ENCODE results near the gene SLN.

Gene SLN

GRCh38 chr11:107678632-107678971, 33.3 kb downstream of the SLN start:
- H3K9me3 Mint-ChIP-seq: no peaks in the 10 kb centered on the region
- H3K4me3 Mint-ChIP-seq: no peak overlapping the region
- no peak overlapping the region for H3K27ac Mint-ChIP-seq
- peaks cover 6% of the 10 kb centered on the region for H3K4me1 Mint-ChIP-seq
- H3K36me3 Mint-ChIP-seq: no peaks in the 10 kb centered on the region
- peaks cover 7% of the 10 kb centered on the region for H3K27me3 Mint-ChIP-seq
- no peak for ATAC-seq

- Mint-ChIP-seq H3K4me3 (no peak overlapping the region), H3K9me3 (no peaks in the 10 kb centered on the region), H3K27ac (no peak overlapping the region), H3K4me1 (peaks cover 6% of the 10 kb centered on the region), H3K27me3 (peaks cover 7% of the 10 kb centered on the region), H3K36me3 (no peaks in the 10 kb centered on the region)
- ATAC-seq: no peak
Measured at GRCh38 chr11:107677924-107678631, 33.8 kb downstream of the SLN start.

- no peak for ATAC-seq
- no peak overlapping the region for H3K4me3 Mint-ChIP-seq
- no peaks in the 10 kb centered on the region for H3K4me1 Mint-ChIP-seq
- no peak overlapping the region for H3K27ac Mint-ChIP-seq
- no peaks in the 10 kb centered on the region for H3K9me3 Mint-ChIP-seq
- peaks cover 21% of the 10 kb centered on the region for H3K27me3 Mint-ChIP-seq
- H3K36me3 Mint-ChIP-seq: no peaks in the 10 kb centered on the region
Measured at GRCh38 chr11:107676336-107677057, 35.4 kb downstream of the SLN start.

DNA sequence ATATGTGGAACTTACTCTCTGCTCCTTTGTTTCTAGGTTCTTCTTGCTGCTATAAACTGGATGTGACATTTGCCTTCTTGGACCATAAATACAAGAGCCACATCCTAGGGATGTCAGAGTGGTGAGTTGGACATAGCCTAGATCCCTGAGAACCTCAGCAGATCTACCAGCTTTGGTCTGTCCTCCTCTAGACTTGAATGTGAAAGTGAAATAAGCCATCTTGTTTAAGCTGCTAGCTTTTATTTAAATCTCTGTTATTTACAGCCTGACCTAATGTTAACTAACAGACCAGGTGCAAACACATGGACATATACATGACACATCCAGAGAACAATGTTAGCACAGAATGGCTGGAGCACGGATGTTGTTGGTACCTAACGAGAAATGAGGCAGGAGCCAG, 36.0 kb downstream of the SLN start:
- H3K4me3 Mint-ChIP-seq: no peak overlapping the region
- H3K27ac Mint-ChIP-seq: no peak overlapping the region
- no peaks in the 10 kb centered on the region for H3K4me1 Mint-ChIP-seq
- no peak for ATAC-seq
- H3K9me3 Mint-ChIP-seq: no peaks in the 10 kb centered on the region
- H3K36me3 Mint-ChIP-seq: no peaks in the 10 kb centered on the region
- H3K27me3 Mint-ChIP-seq: peaks cover 24% of the 10 kb centered on the region

GRCh38 chr11:107669893-107670601, 41.8 kb downstream of the SLN start:
- Mint-ChIP-seq H3K4me3 (no peak overlapping the region), H3K4me1 (no peaks in the 10 kb centered on the region), H3K36me3 (no peaks in the 10 kb centered on the region), H3K27ac (no peak overlapping the region), H3K9me3 (no peaks in the 10 kb centered on the region), H3K27me3 (peaks cover 18% of the 10 kb centered on the region)
- ATAC-seq: no peak

GRCh38 chr11:107669191-107669740, 42.6 kb downstream of the SLN start:
- no peaks in the 10 kb centered on the region for H3K4me1 Mint-ChIP-seq
- H3K27ac Mint-ChIP-seq: no peak overlapping the region
- peaks cover 24% of the 10 kb centered on the region for H3K27me3 Mint-ChIP-seq
- ATAC-seq: no peak
- H3K36me3 Mint-ChIP-seq: no peaks in the 10 kb centered on the region
- H3K9me3 Mint-ChIP-seq: no peaks in the 10 kb centered on the region
- no peak overlapping the region for H3K4me3 Mint-ChIP-seq

DNA sequence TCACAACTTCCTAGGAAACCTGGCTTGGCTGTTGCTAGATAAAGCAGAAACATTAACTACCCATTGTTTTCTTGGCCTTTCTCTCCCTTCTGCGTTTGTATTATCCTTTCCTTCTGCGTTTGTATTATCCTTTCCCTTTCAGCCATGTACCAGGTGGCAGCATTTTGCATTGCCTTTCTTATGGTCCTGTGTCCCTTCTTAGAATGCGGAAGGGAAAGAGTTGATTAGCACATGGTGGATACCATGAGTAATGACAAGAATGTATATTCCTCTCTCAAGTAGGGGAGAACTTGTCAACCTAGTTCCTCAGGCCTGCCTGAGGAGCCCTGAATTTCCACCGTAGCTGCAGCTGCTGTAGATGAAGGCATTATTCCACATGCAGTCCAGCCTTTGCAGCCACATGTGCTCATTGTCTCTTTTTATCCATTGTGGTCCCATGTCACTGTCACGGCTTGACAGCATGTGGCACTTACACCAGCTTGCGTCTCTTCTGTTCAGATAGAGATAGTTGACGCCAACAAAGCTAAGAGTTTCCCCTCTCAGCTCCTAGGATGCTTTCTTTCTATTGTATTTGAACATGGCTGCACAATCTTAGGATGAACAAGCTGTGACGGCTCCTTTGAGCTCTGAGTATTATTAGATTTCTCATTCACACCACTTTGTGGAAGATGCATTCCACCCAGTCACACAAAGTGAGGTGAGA, 44.8 kb downstream of the SLN start:
- no peaks in the 10 kb centered on the region for H3K9me3 Mint-ChIP-seq
- H3K4me1 Mint-ChIP-seq: no peaks in the 10 kb centered on the region
- ATAC-seq: no peak
- peaks cover 21% of the 10 kb centered on the region for H3K27me3 Mint-ChIP-seq
- no peak overlapping the region for H3K27ac Mint-ChIP-seq
- H3K4me3 Mint-ChIP-seq: no peak overlapping the region
- no peaks in the 10 kb centered on the region for H3K36me3 Mint-ChIP-seq

GRCh38 chr11:107665018-107665417, 46.8 kb downstream of the SLN start:
- Mint-ChIP-seq H3K36me3 (no peaks in the 10 kb centered on the region), H3K4me1 (no peaks in the 10 kb centered on the region), H3K9me3 (no peaks in the 10 kb centered on the region), H3K27me3 (peaks cover 11% of the 10 kb centered on the region), H3K4me3 (no peak overlapping the region), H3K27ac (no peak overlapping the region)
- no peak for ATAC-seq

DNA sequence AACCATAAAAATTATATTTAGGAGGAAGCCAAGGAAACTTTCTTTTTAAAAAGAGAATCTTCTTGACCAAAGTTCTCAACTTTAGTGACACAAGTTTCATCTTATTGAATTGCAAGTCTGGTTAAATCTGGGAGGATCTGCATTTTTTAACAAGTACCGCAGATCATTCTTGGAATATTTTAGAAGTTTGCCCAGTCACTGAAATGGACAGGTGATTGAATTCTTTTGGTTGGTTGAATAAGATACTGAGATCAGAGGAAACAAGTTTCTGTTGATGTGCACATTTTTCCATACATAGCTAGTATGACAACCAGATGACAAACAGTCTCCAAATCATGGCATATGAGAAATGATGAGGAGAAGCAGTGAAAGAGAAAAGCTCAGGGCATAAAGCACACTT, 50.2 kb downstream of the SLN start:
- Mint-ChIP-seq H3K4me1 (no peaks in the 10 kb centered on the region), H3K27me3 (peaks cover 11% of the 10 kb centered on the region), H3K27ac (no peak overlapping the region), H3K4me3 (no peak overlapping the region), H3K9me3 (no peaks in the 10 kb centered on the region), H3K36me3 (no peaks in the 10 kb centered on the region)
- ATAC-seq: no peak

- H3K36me3 Mint-ChIP-seq: no peaks in the 10 kb centered on the region
- ATAC-seq: no peak
- H3K4me3 Mint-ChIP-seq: no peak overlapping the region
- H3K27ac Mint-ChIP-seq: no peak overlapping the region
- H3K4me1 Mint-ChIP-seq: no peaks in the 10 kb centered on the region
- peaks cover 11% of the 10 kb centered on the region for H3K27me3 Mint-ChIP-seq
- no peaks in the 10 kb centered on the region for H3K9me3 Mint-ChIP-seq
Measured at GRCh38 chr11:107660066-107660465, 51.8 kb downstream of the SLN start.

DNA sequence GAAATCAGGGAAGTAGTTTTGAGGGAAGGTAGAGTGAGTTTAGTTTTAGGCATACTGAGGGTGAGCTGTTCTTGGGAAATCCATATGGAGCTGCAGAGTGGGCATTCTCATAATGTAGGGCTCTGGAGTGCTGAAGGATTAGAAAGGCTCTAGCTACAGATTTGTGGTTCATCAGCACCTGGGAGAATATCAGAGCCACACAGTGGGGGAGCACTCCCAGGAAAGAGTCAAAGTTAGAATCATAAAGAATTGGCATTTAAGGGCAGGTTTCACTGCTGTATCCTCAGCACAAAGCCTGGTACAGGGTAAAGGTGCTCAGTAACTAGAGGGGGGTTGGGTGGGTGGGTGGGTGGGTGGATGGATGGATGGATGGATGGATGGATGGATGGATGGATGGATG, 52.5 kb downstream of the SLN start:
- H3K4me3 Mint-ChIP-seq: no peak overlapping the region
- H3K4me1 Mint-ChIP-seq: no peaks in the 10 kb centered on the region
- peaks cover 6% of the 10 kb centered on the region for H3K27me3 Mint-ChIP-seq
- no peak for ATAC-seq
- H3K9me3 Mint-ChIP-seq: no peaks in the 10 kb centered on the region
- no peaks in the 10 kb centered on the region for H3K36me3 Mint-ChIP-seq
- no peak overlapping the region for H3K27ac Mint-ChIP-seq
